Endodermal cell (in vitro differentiated cells): ENCODE measurements around the gene VPS33A. TPM values are rescaled to one million over a fixed set of nuclear protein-coding genes. Genes with fewer than 3 reads are reported as not detected.

Experiments used
- DNase-seq: peaks from one replicate; pipeline ENCODE4 v3.0.0-alpha.2; 2017
- H3K27ac ChIP-seq: 2 replicates; pipeline ENCODE4 v1.5.1; 2013; ENCODE audit warnings: mild to moderate bottlenecking, low read depth, low read length, moderate library complexity
- H3K27me3 ChIP-seq: 2 replicates; pipeline ENCODE4 v1.6.1; 2013; ENCODE audit warnings: mild to moderate bottlenecking, low read length, moderate library complexity; ENCODE audit not compliant: insufficient read depth, control insufficient read depth, poor library complexity, severe bottlenecking
- H3K36me3 ChIP-seq: 2 replicates; pipeline ENCODE4 v1.7.0; 2013; ENCODE audit warnings: mild to moderate bottlenecking, low read length, moderate library complexity; ENCODE audit not compliant: control insufficient read depth, insufficient read depth
- H3K4me1 ChIP-seq: one replicate; pipeline ENCODE4 v1.7.0; 2013; ENCODE audit warnings: low read length; ENCODE audit not compliant: control insufficient read depth, insufficient read depth
- H3K4me3 ChIP-seq: 2 replicates; pipeline ENCODE4 v1.5.1; 2013; ENCODE audit warnings: mild to moderate bottlenecking, low read length, moderate library complexity
- H3K9ac ChIP-seq: 2 replicates; pipeline ENCODE4 v1.6.1; 2013; ENCODE audit warnings: mild to moderate bottlenecking, low read length, moderate library complexity; ENCODE audit not compliant: poor library complexity, severe bottlenecking; ENCODE audit errors: extremely low read depth
- H3K9me3 ChIP-seq: 2 replicates; pipeline ENCODE4 v1.6.1; 2013; ENCODE audit warnings: mild to moderate bottlenecking, low read length, moderate library complexity; ENCODE audit not compliant: control insufficient read depth
- H3K27ac Mint-ChIP-seq: 2 replicates; pipeline ENCODE4 v1.8.0; 2020; ENCODE audit warnings: mixed read lengths
- H3K27me3 Mint-ChIP-seq: 2 replicates; pipeline ENCODE4 v1.8.0; 2021; ENCODE audit warnings: mild to moderate bottlenecking, mixed read lengths; ENCODE audit not compliant: insufficient read depth
- H3K36me3 Mint-ChIP-seq: 2 replicates; pipeline ENCODE4 v1.8.0; 2020; ENCODE audit warnings: low read depth, mixed read lengths
- H3K4me1 Mint-ChIP-seq: 2 replicates; pipeline ENCODE4 v1.8.0; 2020; ENCODE audit warnings: mixed read lengths
- H3K4me3 Mint-ChIP-seq: 2 replicates; pipeline ENCODE4 v1.8.0; 2020; ENCODE audit warnings: mild to moderate bottlenecking, moderate library complexity, mixed read lengths
- H3K9me3 Mint-ChIP-seq: 2 replicates; pipeline ENCODE4 v1.8.0; 2020; ENCODE audit warnings: mild to moderate bottlenecking, mixed read lengths
- CTCF ChIP-seq: fragments of 200-600 bp; sonication (generic); conservative IDR thresholded peaks from 2 replicates; pipeline ENCODE4 v1.5.0; 2021; ENCODE audit warnings: antibody characterized with exemption, mild to moderate bottlenecking
- WGBS, 2 experiments: methylation state at CpG; one replicate each; pipeline versions ENCODE4 v1.1.5 to v1.1.7; 2013; ENCODE audit warnings: missing lambda C conversion rate in 2 of 2, mixed read lengths in 1 of 2; ENCODE audit not compliant: insufficient coverage in 1 of 2, insufficient read length in 1 of 2; 5-methylcytosine and 5-hydroxymethylcytosine counted together
- long read RNA-seq, 4 experiments: library from polyadenylated mRNA in 2 of 4; library from RNA in 1 of 4; library from capped mRNA in 1 of 4; stranded (forward) in 3 of 4; unstranded in 1 of 4; transcript quantifications; one replicate each; pipeline ENCODE4 v2.0.0, GENCODE V29; 2020 to 2021; ENCODE audit warnings: inconsistent platforms in 1 of 4
- polyA plus RNA-seq, 2 experiments: library from polyadenylated mRNA; stranded (reverse); fragments of 50-300 nt; gene quantifications; one replicate each; pipeline ENCODE4 v1.2.3, GENCODE V29; 2013
- total RNA-seq, 2 donors: library from RNA; stranded (reverse); fragmentation: NEBNext Ultra II Directional in 1 of 2; extraction: Animal tissue kit (Norgen Biotek cat#: 25700) in 1 of 2; gene quantifications; 2 replicates in 1 of 2; 3 replicates in 1 of 2; pipeline ENCODE4 v1.2.1, GENCODE V29; 2021

The VPS33A gene
- 10 to 100 TPM; 50.6 to 52.8 TPM for total RNA-seq
- polyA plus RNA-seq (2013, experiment 1 of 2), result 29.3 TPM
- 26.8 TPM for polyA plus RNA-seq (2013, experiment 2 of 2)
- long read RNA-seq, experiment 1, full-length matches to known transcripts, result 9 of 27 reads
- long read RNA-seq, experiment 1, partial matches to known transcripts, result 13 of 27 reads
- long read RNA-seq, experiment 1, other reads (novel, unspliced or antisense), result 5 of 27 reads
- long read RNA-seq, experiment 2, full-length matches to known transcripts, result 149 of 172 reads
- long read RNA-seq, experiment 2, partial matches to known transcripts, result 9 of 172 reads
- long read RNA-seq, experiment 2, other reads (novel, unspliced or antisense), result 14 of 172 reads
- long read RNA-seq, experiment 3, full-length matches to known transcripts, result 390 of 425 reads
- long read RNA-seq, experiment 3, partial matches to known transcripts, result 7 of 425 reads
- long read RNA-seq, experiment 3, other reads (novel, unspliced or antisense), result 28 of 425 reads
- long read RNA-seq, experiment 4, full-length matches to known transcripts, result 49 of 92 reads
- long read RNA-seq, experiment 4, partial matches to known transcripts, result 27 of 92 reads
- long read RNA-seq, experiment 4, other reads (novel, unspliced or antisense), result 16 of 92 reads

GRCh38 chr12:122266230-122266901 lies at the start of gene VPS33A:
Gene VPS33A, minus strand, starts transcription at chr12:122266494. Its CDS starts 86 bp downstream, at chr12:122266408.
- H3K4me3 ChIP-seq, result peak within 1 kb of the TSS; percentile 87
- Mint-ChIP-seq H3K36me3 (peaks cover 22% of the 10 kb centered on the region), H3K27ac (peak within 1 kb of the TSS; percentile 97)

GRCh38 chr12:122312926-122313325 lies 46.6 kb upstream of the VPS33A start:
- Mint-ChIP-seq H3K4me1 (no peaks in the 10 kb centered on the region), H3K4me3 (no peak overlapping the region), H3K36me3 (peaks cover 59% of the 10 kb centered on the region), H3K9me3 (peaks cover 1% of the 10 kb centered on the region), H3K27me3 (no peaks in the 10 kb centered on the region), H3K27ac (peak overlapping the region; percentile 61)
- no peak overlapping the region for H3K4me3 ChIP-seq
- no peak for DNase-seq
- H3K36me3 ChIP-seq, result peaks cover 61% of the 10 kb centered on the region
- 96% methylated on average over 4 to 5 of the region's 5 CpGs for WGBS, 2 experiments
- no peaks in the 10 kb centered on the region for H3K9me3 ChIP-seq
- H3K9ac ChIP-seq, result no peak overlapping the region
- H3K27me3 ChIP-seq, result no peaks in the 10 kb centered on the region
- TF ChIP-seq CTCF, result no peak
- H3K4me1 ChIP-seq, result no peaks in the 10 kb centered on the region
- no peak overlapping the region for H3K27ac ChIP-seq

More at GRCh38 chr12:122266230-122266901, at the start of gene VPS33A:
- no peak for TF ChIP-seq CTCF
- Histone ChIP-seq H3K27ac (peak within 1 kb of the TSS; percentile 86), H3K9ac (peak within 1 kb of the TSS; percentile 98), H3K36me3 (peaks cover 19% of the 10 kb centered on the region), H3K9me3 (no peaks in the 10 kb centered on the region), H3K4me1 (no peaks in the 10 kb centered on the region), H3K27me3 (no peaks in the 10 kb centered on the region)
- peak; percentile 100 for DNase-seq
- Mint-ChIP-seq H3K27me3 (peaks cover 2% of the 10 kb centered on the region), H3K4me1 (peaks cover 3% of the 10 kb centered on the region), H3K9me3 (no peaks in the 10 kb centered on the region), H3K4me3 (peak within 1 kb of the TSS; percentile 96)
- WGBS, 2 experiments, result 0% methylated on average over 31 to 56 of the region's 56 CpGs

DNA sequence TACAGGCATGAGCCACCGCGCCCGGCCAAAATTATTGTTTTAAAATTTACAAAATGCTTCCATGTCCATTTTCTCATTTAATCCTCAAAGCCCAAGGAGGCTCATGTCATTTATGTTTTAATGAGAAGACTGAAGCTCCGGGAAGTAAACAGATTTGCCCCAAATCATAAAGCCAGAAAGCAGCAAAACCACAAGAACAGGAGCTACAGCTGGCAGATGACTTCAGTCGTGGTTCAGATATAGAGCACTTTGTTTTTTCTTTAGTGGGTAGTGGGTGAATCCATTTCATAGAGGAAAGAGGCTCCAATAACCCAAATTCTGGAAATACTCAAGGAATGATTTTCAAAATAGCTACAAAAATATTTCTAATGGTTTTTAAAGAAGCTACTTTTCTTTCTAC lies 45.4 kb upstream of the VPS33A start:
- Histone ChIP-seq H3K27ac (no peak overlapping the region), H3K36me3 (peaks cover 52% of the 10 kb centered on the region), H3K9ac (no peak overlapping the region), H3K4me1 (no peaks in the 10 kb centered on the region), H3K9me3 (no peaks in the 10 kb centered on the region), H3K27me3 (no peaks in the 10 kb centered on the region), H3K4me3 (no peak overlapping the region)
- Mint-ChIP-seq H3K36me3 (peaks cover 48% of the 10 kb centered on the region), H3K27me3 (no peaks in the 10 kb centered on the region), H3K4me1 (no peaks in the 10 kb centered on the region), H3K4me3 (no peak overlapping the region), H3K9me3 (peaks cover 1% of the 10 kb centered on the region), H3K27ac (no peak overlapping the region)
- no peak for DNase-seq
- WGBS, 2 experiments, result 98 to 100% methylated on average over 3 to 5 of the region's 5 CpGs
- TF ChIP-seq CTCF, result no peak
